ENCODE measurements around the gene MAGIX.

GRCh38 chrX:49116716-49117115 is 45.8 kb upstream of the MAGIX start:
- TF ChIP-seq EZH2 (IDR thresholded peaks at IDR 0.05; ENCODE audit: borderline replicate concordance) = no peak
- TF ChIP-seq CTCF (IDR thresholded peaks at IDR 0.05; ENCODE audit: poor library complexity) = no peak
- no peak for TF ChIP-seq EZH2phosphoT487 (IDR thresholded peaks at IDR 0.05; ENCODE audit: low read depth, severe bottlenecking, unreplicated experiment)

Measured in hepatocyte (in vitro differentiated cells).